HPDE6-E6E7 (cell line): ENCODE data around the gene BLCAP.
"Not testable (repeated sequence)": the region's sequence is repeated elsewhere in the genome, so short reads cannot be mapped to it uniquely, and the experiment has no call there.

Experiments used
- DNase-seq: peaks from one replicate; pipeline ENCODE4 v3.0.0; 2011; ENCODE audit warnings: missing footprints; ENCODE audit errors: extremely low spot score

The BLCAP gene

DNA sequence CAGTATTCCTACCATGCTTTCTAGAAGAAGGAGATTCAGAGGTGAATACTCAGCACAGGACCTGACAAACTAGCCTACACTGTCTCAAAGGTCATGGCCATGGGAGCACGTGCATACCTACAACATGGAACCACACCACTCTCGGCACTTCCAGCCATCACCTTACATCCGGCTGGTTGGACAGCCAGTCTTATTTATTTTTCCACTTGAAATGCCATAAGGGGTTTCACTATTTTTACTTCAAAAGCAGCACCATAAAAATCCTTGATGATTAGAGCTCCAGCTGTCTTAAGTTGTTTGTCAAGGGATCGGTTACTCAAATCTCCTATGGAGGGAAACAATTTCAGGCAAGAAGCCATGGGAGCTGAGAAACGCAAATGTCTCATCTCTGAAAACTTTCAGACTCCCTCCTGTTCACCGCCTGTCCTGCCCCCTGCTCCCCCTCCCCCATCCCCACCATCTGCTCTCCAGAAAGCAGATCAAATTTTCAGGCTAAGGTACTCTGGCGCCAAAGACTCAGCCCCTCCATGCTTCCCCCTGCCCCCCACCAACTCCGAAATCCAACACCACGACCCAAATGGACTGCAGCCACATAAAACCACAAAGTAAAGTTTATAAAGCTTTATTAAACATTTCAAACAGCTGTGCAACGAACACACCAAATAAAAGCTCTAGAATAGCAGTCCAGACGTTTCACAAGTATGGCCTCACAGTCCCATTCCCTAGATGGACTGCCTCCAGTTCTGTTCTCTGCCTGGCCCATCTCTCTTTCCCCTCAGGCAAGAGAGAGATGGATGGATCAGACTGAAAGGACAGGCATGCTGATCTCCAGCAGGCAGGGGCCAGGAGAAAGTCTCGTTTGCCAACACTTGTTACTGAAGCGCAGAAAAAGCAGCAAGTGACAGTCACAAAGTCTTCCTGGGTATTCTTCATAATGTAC, 10.6 kb downstream of the BLCAP start:
- no peak for DNase-seq

DNA sequence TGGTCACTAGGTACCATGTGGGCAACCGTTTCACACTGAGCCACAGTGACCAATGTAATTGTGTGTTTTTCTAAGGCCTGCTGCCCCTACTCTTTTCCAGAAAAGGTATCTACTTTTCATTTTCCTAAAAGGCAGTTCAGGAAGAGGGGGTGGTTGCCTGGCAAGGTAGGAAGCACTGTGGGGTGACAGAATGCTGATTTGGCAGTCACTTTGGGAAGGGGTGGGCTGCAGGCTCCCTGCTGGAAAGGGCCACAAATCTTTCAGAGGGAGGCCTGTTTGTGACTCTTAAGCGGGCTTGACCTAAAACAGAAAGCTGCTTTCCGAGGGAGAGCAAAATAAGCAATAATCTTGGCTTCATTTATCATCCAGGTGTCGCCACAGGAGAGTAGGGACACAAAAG, 11.8 kb downstream of the BLCAP start:
- no peak for DNase-seq

DNA sequence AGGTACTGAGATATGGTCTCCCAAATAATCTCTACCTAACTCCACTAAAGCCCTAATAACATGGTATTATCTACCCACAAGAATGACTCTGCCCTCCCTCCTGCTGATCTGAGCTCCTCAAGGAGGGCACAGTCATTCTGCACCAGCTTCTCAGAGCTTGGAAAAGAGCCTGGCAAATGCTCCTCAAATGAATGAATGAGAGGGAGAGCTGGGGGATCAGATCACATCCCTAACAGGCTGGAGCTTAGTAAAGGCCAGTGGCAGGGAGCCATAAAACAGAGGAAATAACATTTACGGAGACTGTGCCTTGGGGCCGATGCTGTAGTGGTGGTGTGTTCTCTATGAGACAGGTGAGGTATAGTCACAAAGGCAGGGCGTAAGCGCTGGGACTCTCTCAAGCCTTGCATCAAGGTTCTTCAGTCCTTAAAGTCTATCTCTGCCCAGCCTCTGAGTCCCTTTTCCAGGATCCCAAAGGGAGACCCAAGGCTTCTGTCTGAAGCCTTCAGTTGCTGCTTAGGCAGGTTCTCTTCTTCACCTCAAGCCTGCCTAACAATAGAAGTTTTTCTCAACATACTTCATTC, 13.8 kb downstream of the BLCAP start:
- DNase-seq: no peak

DNA sequence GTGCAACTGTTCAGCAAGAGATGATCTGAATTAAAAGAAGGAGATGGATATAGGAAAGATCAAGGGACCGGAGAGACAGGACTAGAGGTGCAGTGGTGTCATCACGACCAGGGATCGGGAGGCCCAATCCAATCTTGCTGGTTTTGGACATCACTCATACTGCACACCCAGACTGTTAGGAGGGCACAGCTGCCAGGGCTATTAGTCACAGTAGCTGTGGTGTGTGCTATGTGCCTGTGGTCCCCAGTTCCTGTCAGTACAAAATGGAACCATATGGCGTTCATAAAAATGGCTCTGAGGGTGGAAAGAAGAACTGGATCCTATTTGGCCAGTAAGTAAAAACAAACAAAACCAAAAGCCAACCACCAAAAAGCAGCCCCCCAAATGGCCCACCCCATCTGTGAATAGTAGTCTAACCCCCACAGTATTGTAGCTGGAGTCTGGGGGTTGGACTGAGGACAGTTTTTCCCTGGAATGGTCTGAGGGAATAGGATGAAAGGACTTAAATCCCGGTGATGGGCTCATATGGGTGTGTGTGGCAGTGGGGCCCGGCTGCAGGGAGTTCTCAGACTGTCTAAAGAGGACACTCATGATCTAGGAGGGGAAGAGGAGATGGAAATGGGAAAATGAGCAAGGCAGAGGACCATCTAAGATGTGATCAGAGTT, 15.9 kb downstream of the BLCAP start:
- DNase-seq: no peak

DNA sequence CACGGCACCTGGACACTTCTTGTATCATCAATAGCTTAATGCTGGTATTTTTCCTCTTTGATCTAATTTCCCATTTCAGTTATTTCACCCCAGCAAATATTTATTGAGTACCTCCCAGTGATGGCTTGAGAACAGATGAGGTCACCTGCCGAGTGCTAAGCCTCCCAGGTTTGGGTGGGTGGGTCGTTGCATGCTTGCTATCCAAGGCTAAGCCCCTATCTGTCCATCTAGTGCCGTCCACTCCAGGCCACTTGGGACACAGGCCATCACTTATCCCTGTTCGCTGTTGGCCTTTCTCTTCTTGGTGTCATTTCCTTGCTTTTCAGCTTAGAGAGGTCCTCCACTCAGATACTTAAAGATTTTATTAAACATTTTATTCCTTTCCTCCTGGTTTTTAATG, 17.4 kb downstream of the BLCAP start:
- DNase-seq: no peak

DNA sequence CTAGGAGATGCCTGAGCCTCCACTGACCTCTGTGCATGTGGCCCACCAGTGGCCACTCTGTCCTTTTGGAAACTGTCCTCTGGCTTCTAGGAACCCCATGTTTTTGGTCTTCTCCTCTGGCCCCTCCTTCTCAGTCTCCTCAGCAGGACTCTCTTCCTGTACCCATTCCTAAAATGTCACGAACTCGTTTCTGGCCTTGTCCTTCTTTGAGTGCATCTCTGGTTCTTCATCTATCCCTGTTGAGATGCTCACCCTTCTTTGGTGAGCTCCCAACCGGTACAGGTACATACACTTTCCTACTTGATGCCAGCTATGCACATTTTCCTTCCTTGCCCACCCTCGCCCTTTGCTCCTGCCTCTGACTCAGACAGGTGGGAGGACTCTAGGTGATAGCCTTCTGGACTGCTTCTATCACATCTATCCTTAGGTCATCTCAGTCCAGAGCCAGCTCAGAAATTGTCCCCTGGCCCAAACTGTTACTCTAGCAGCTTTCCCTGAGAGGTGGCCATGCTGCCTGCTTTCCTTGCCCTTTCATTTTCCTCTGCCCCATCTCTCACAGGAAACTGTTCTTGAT, 21.4 kb downstream of the BLCAP start:
- DNase-seq: no peak

DNA sequence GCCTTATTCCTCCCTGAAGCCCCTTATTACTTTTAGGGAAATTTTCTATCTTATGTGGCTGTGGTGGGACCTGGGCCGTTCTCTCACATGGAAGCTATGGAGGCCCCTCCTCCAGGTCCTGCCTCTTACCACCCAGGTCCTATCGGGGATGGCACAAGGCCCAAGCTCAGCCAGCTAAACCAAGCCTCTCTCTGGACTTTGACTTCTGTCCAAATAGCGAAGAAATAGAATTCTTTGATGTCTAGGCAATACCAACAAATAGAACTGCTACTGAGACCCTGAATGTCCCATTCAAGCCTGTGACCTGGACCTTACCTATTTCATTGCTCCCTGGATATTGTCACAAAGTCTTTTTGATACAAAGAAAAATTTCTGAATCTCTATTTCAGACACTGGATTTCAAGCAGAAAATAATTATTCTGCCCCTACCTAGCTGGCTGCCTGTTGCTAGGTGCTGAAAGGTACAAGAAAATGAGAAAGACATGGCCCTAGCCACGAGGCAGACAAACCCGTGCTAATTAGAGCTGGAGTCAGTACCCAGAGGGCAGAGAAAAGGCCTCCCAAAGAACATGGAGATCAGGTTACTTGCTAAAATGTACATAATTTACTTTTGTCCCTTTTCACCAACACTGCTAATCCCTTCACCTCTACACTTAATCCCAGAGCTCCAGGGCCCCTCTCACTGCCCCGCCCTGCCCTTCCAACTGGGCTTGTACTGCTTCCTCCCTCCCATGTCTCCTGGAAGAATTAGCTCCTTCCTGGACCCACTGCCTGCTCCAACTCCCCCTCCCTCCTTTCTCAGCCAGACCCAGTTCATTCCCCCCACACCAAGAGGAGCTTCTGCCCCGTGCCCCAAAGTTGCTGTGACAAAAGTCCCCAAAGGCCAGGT, 22.2 kb downstream of the BLCAP start:
- no peak for DNase-seq

DNA sequence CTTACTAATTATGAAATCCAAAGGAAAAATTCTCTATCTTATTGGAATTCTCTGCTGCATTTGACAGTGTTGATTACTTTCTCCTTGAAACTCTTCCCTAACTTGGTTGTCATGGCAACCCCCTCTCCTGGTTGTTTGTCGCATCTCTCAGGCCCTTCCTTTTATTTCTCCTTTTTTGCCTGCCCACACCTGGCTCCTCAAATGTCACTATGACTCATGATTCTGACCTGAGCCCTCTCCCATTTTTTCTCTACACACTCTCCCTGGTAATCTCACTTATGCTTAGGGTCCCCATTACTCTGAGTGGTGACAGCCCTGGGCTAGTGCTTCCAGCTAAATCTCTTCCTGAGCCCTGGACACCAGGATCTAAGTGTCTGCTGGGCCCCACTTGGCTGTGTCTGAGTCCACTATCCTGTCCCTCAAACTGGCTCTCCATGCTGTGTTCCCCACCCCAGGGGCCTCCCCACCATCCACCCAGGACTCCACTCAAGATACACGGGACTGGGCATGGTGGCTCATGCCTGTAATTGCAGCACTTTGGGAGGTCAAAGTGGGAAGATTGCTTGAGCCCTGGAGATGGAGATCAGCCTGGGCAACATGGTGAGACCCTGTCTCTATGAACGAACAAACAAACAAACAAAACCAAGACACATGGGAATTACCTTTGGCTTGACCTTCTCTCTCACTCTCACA, 23.1 kb downstream of the BLCAP start:
- DNase-seq: no peak

DNA sequence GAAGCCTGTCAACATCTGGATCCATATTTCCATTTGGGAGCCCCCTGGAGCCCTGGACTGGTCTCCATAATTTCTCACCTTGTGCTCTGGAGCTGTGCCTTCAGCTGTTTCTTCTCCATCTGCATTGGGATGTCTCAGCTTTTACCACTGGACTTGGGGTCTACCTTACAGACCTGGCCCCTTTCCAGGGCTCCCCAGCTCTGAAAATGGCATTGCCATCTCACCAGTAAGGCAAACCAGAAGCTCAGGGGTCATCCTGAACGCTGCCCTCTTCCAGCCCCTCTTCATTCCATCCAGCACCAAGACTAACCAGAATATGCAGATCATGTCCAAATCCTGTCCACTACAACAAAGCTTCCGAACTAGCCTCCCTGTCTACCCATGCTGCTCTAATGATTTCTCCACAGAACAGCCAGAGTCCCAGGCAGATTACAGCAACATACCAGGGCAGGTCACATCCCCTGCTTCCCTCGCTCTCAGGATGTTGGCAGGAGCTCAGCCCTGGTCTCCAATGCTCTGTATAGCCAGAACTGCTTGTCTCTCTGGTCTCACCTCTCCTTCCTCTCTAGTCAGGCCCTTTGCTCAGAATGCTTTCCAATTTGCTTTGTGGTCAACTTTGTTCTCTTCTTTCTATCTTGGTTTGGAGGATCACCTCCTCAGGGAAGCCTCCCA, 24.3 kb downstream of the BLCAP start:
- no peak for DNase-seq

DNA sequence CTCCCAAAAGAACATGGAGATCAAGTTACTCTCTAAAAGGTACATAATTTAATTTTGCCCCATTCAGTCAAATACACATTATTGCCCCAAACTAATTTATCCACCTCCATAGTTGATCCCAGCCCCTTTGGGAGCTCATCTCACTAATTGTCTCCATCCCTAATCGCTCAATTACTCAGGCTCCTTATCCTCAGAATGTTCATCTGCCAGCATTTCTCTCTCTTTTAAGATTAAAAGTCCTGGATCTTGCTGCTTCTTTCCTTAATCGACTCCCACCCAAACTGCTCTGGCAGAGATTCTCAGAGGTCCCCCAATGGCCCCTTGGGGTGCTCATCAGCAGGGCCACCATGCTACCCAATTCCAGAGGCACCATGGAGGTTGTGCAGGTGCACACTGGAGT, 25.0 kb downstream of the BLCAP start:
- no peak for DNase-seq

DNA sequence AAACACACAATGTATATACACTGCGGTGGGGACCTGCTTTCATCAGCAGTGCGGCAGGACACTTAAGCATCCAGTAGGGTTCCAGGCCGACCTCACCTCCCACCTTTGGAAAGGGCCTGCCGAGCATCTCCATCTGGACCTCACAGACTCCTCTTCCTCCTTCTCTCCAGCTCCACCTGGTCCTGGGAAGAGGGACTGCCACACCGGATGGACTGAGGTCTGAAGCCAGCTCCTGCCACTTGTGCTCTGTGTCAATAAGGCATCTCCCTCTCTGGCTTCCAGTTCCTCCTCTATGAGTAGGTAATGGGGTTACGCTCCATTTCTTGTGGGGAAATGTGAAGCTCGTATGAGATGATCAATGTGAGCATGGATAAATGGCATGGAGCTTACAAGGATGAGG, 25.7 kb downstream of the BLCAP start:
- no peak for DNase-seq

DNA sequence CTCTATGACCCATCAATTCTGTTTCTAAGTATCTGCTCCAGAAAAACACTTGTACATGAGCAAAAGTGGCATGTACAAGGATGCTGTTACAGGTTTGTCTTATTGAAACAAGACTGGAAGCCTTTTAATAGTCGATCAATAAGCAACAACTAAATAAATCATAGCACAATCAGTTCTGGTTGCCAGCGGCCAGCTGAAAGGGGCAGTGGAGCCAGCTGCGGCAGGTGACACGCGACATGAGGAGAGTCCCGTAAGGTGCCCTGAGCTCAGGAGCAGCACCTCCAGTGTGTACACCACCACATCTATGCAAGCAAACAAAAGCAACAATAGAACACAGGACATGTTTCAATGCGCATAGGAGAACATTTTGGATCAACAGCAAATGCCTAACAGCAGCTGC, 27.4 kb downstream of the BLCAP start:
- DNase-seq: no peak

DNA sequence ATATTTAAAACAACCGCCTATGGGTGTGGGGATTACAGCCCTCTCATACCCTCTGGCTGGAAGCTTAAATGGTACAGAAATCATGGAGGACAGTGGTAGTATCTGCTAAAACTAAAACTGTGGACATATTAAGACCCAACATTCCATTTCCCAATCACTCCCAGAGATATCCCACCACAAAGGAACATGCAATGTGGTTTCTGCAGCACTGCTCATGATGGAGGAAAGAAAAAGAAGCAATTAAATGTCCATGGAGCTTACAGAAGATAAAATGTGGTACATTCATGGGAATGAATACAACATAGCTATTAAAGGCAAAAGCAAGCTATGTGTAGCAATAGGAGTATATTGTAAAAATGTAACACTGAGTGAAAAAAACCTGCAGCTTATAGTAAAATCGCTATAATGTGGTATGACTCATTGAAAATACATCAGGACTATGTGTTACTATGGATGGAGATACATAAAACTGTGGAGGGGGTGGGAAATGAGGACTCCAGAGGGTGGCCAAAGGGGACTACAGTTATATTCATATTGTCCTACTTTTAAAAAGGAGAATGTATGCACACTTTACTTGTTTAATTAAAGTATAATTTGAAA, 29.5 kb downstream of the BLCAP start:
- no peak for DNase-seq

DNA sequence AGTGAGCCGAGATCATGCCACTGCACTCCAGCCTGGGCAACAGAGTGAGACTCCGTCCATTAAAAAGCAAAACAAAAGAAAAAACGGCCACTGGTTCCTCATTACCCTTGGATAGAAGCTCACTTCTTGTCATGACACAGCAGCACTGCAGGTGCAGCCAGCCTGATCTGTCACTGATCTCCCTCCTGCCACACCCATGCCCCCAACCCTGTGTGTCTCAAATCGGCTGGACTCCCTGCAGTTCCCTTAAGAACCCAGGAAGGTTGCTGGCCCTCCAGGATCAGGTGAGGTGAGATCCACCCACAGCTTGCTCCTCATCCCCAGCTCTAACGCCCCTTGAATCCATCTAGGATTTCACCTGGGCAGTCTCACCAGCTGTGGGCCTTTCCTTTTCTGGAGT, 32.9 kb downstream of the BLCAP start:
- no peak for DNase-seq

DNA sequence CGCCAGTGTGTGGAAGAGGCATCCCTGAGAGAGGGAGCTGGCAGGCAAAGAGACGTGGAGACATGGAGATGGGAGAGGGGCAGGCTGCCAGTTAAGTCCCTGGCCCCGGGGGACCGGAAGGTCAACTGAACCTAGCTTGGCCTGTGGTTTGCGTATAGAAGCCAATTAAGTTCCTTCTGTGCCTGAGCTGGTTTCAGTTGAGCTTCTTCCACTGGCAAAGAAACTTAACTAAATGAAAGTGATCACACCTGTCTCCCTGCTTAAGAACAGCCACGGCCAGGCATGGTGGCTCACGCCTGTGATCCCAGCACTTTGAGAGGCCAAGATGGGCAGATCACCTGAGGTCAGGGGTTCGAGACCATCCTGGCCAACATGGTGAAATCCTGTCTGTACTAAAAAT, 33.4 kb downstream of the BLCAP start:
- DNase-seq: no peak

DNA sequence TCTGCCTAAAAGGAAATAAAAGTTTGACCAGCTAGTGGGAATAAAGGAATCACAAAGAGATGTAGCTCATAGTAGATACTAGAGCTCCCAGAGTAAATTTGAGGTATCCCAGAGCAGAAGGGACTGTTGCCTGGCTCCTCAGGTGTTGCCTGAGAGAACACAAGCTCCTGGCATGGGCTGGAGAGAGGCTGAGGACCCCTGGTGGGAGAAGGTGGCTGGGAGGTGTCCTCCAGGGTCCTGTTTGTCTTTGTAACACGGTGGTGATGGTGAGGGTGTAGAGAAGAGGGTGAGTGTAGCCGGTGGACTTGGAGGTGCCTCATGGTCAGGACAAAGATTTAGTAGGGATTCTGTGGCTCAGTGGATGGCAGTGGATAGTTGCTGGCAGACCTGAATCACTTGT, 34.7 kb downstream of the BLCAP start:
- no peak for DNase-seq

DNA sequence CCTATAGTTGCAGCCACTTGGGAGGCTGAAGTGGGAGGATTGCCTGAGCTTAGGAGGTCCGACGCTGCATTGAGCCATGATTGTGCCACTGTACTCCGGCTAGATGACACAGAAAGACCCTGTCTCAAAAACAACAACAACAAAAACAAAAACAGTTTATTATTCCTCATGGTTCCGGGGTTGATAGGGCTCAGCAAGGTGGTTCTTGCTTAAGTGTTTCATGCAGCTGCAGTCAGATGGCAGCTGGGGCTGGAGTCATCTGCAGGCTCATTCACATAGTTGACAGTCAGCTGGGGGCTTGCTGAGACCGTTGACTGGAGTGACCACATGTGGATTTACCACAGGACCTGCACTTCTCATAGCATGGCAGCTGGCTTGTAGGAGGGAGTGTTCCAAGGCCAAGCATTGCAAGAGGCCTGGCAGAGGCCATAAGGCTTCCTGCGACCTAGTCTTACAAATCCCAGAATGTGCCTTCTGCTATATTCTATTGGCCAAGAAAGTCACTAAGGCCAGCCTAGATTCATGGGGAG, 35.5 kb downstream of the BLCAP start:
- no peak for DNase-seq

DNA sequence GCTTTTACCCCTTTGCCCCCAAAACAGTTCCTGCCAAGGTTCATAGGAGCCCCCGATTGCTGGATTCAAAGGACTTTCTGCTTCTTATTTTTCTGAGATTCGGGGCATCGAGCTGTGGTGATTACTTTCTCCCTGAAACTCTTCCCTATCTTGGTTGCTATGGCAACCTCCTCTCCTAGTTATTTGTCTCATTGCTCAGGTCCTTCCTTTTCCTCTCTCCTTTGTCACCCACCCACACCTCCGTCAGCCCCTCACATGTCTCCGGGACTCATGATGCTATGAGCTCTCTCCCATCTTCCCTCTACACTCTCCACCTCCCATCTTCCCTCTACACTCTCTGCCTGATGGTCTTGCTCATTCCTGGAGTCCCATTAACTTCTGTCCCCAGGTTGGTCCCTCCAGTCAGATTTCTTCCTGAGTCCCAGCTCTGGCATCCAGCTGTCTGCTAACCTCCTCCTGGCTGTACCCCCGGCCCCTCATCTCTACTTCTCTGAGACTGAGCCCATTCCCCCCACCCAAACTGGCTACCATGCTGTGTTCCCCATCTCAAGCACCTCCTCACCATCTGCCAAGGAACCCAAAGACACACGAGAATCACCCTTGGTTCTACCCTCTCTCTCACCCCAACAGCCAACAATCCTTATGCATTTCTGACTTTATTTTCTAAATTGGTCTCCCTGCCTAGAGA, 36.9 kb downstream of the BLCAP start:
- no peak for DNase-seq

DNA sequence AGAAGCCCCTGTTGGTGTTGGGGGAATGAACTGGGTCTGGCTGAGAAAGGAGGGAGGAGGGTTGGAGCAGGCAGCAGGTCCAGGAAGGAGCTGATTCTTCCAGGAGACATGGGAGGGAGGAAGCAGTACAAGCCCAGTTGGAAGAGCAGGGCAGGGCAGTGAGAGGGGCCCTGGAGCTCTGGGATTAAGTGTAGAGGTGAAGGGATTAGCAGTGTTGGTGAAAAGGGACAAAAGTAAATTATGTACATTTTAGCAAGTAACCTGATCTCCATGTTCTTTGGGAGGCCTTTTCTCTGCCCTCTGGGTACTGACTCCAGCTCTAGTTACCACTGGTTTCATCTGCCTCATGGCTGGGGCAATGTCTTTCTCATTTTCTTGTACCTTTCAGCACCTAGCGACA, 41.5 kb downstream of the BLCAP start:
- not testable (repeated sequence) for DNase-seq
